ENCODE data around the gene FADS2.
"Not testable (repeated sequence)": the region's sequence is repeated elsewhere in the genome, so short reads cannot be mapped to it uniquely, and the experiment has no call there.

FADS2 gene

GRCh38 chr11:61881397-61881796, 53.3 kb downstream of the FADS2 start:
- Histone ChIP-seq H3K9me3 (ENCODE audit: control insufficient read depth, low read length) (no peaks in the 10 kb centered on the region), H3K27ac (no peak overlapping the region), H3K79me2 (no peaks in the 10 kb centered on the region), H3K36me3 (ENCODE audit: control insufficient read depth, insufficient read depth, low read length) (no peaks in the 10 kb centered on the region), H3K27me3 (ENCODE audit: control insufficient read depth, insufficient read depth, low read length) (no peaks in the 10 kb centered on the region), H3K9ac (no peak overlapping the region), H3K4me2 (ENCODE audit: low read length) (no peak overlapping the region), H3K4me3 (ENCODE audit: low read depth, low read length) (no peak overlapping the region), H3K4me1 (no peaks in the 10 kb centered on the region), H2AFZ (no peak overlapping the region)
- TF ChIP-seq, protein P1, sequence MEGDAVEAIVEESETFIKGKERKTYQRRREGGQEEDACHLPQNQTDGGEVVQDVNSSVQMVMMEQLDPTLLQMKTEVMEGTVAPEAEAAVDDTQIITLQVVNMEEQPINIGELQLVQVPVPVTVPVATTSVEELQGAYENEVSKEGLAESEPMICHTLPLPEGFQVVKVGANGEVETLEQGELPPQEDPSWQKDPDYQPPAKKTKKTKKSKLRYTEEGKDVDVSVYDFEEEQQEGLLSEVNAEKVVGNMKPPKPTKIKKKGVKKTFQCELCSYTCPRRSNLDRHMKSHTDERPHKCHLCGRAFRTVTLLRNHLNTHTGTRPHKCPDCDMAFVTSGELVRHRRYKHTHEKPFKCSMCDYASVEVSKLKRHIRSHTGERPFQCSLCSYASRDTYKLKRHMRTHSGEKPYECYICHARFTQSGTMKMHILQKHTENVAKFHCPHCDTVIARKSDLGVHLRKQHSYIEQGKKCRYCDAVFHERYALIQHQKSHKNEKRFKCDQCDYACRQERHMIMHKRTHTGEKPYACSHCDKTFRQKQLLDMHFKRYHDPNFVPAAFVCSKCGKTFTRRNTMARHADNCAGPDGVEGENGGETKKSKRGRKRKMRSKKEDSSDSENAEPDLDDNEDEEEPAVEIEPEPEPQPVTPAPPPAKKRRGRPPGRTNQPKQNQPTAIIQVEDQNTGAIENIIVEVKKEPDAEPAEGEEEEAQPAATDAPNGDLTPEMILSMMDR (IDR thresholded peaks at IDR 0.05), result no peak

DNA sequence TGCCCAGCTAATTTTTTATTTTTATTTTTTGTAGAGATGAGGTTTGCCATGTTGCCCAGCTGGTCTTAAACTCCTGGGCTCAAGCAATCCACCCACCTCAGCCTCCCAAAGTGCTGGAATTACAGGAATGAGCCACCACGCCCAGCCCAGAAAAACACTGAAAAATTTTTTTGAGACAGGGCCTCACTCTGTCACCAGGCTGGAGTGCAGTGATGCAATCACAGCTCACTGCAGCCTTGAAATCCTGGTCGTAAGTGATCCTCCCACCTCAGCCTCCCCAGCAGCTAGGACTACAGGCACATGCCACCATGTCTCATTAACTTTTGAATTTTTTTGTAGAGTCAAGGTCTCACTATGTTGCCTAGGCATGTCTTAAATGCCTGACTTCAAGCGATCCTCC, 54.2 kb downstream of the FADS2 start:
- not testable (repeated sequence) for H3K4me1 ChIP-seq; H3K27ac ChIP-seq; H3K4me2 ChIP-seq (ENCODE audit: low read length)

GRCh38 chr11:61882879-61883278, 54.8 kb downstream of the FADS2 start:
- Histone ChIP-seq H3K4me3 (ENCODE audit: low read depth, low read length) (no peak overlapping the region), H2AFZ (no peak overlapping the region), H3K27me3 (ENCODE audit: control insufficient read depth, insufficient read depth, low read length) (no peaks in the 10 kb centered on the region), H3K4me2 (ENCODE audit: low read length) (no peak overlapping the region), H3K4me1 (no peaks in the 10 kb centered on the region), H3K27ac (no peak overlapping the region), H3K9ac (no peak overlapping the region), H3K79me2 (no peaks in the 10 kb centered on the region), H3K36me3 (ENCODE audit: control insufficient read depth, insufficient read depth, low read length) (no peaks in the 10 kb centered on the region), H3K9me3 (ENCODE audit: control insufficient read depth, low read length) (no peaks in the 10 kb centered on the region)
- TF ChIP-seq, protein P1 (IDR thresholded peaks at IDR 0.05), result no peak

More for the DNA sequence above, 54.2 kb downstream of the FADS2 start:
- not testable (repeated sequence) for H3K9me3 ChIP-seq (ENCODE audit: control insufficient read depth, low read length); H3K79me2 ChIP-seq; H3K9ac ChIP-seq; H3K4me3 ChIP-seq (ENCODE audit: low read depth, low read length); H3K36me3 ChIP-seq (ENCODE audit: control insufficient read depth, insufficient read depth, low read length); H3K27me3 ChIP-seq (ENCODE audit: control insufficient read depth, insufficient read depth, low read length); H2AFZ ChIP-seq

GRCh38 chr11:61883327-61883726, 55.2 kb downstream of the FADS2 start:
- Histone ChIP-seq H3K27ac (no peak overlapping the region), H3K79me2 (no peaks in the 10 kb centered on the region), H3K4me1 (no peaks in the 10 kb centered on the region), H3K27me3 (ENCODE audit: control insufficient read depth, insufficient read depth, low read length) (no peaks in the 10 kb centered on the region), H3K4me2 (ENCODE audit: low read length) (no peak overlapping the region), H2AFZ (no peak overlapping the region), H3K36me3 (ENCODE audit: control insufficient read depth, insufficient read depth, low read length) (no peaks in the 10 kb centered on the region), H3K9ac (no peak overlapping the region), H3K9me3 (ENCODE audit: control insufficient read depth, low read length) (no peaks in the 10 kb centered on the region), H3K4me3 (ENCODE audit: low read depth, low read length) (no peak overlapping the region)
- TF ChIP-seq, protein P1 (IDR thresholded peaks at IDR 0.05), result no peak

GRCh38 chr11:61883947-61884346, 55.8 kb downstream of the FADS2 start:
- no peaks in the 10 kb centered on the region for H3K27me3 ChIP-seq (ENCODE audit: control insufficient read depth, insufficient read depth, low read length)
- no peak overlapping the region for H2AFZ ChIP-seq
- no peak overlapping the region for H3K4me2 ChIP-seq (ENCODE audit: low read length)
- H3K36me3 ChIP-seq (ENCODE audit: control insufficient read depth, insufficient read depth, low read length), result no peaks in the 10 kb centered on the region
- no peaks in the 10 kb centered on the region for H3K9me3 ChIP-seq (ENCODE audit: control insufficient read depth, low read length)
- TF ChIP-seq, protein P1 (IDR thresholded peaks at IDR 0.05), result no peak
- no peaks in the 10 kb centered on the region for H3K4me1 ChIP-seq
- no peak overlapping the region for H3K4me3 ChIP-seq (ENCODE audit: low read depth, low read length)
- H3K27ac ChIP-seq, result no peak overlapping the region
- H3K9ac ChIP-seq, result no peak overlapping the region
- no peaks in the 10 kb centered on the region for H3K79me2 ChIP-seq
